ENCODE results near the gene CXCR3. TPM values are rescaled to one million over a fixed set of nuclear protein-coding genes. Genes with fewer than 3 reads are reported as not detected.
"Not testable (repeated sequence)": the region's sequence is repeated elsewhere in the genome, so short reads cannot be mapped to it uniquely, and the experiment has no call there.

The CXCR3 gene
- polyA plus RNA-seq, 4 donors, result 0.84 to 7.6 (median 4.2) TPM

DNA sequence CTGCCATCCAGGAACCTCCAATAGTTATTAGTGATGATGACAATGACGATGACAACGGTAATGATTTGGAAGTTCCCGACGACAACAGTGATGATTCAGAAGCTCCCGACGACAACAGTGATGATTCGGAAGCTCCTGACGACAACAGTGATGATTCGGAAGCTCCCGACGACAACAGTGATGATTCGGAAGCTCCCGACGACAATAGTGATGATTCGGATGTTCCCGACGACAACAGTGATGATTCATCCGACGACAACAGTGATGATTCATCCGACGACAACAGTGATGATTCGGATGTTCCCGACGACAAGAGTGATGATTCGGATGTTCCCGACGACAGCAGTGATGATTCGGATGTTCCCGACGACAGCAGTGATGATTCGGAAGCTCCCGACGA, 14.7 kb downstream of the CXCR3 start:
- no peak for DNase-seq
- H3K27ac ChIP-seq (ENCODE audit: low read depth in 1 of 3, low read length in 2 of 3), result no peak overlapping the region
- no peaks in the 10 kb centered on the region for H3K27me3 ChIP-seq (ENCODE audit: control insufficient read depth in 3 of 3, insufficient read depth in 3 of 3, low read length in 3 of 3)
- 91 to 95% (median 92%) methylated on average over 33 of the region's 33 CpGs for WGBS, 3 donors
- H3K36me3 ChIP-seq (ENCODE audit: control insufficient read depth in 3 of 3, insufficient read depth in 2 of 3, low read depth in 1 of 3, low read length in 3 of 3), result peaks cover 0 to 31% (median 5%) of the 10 kb centered on the region in 3 donors
- FAIRE-seq, result no peak
- no peaks in the 10 kb centered on the region for H3K4me1 ChIP-seq (ENCODE audit: control insufficient read depth in 3 of 3, insufficient read depth in 2 of 3, low read depth in 1 of 3, low read length in 2 of 3)
- H3K9me3 ChIP-seq (ENCODE audit: control insufficient read depth in 2 of 2, insufficient read depth in 1 of 2, low read depth in 1 of 2, low read length in 1 of 2), result no peaks in the 10 kb centered on the region
- no peak overlapping the region for H3K4me3 ChIP-seq (ENCODE audit: low read depth in 1 of 3, low read length in 3 of 3)

DNA sequence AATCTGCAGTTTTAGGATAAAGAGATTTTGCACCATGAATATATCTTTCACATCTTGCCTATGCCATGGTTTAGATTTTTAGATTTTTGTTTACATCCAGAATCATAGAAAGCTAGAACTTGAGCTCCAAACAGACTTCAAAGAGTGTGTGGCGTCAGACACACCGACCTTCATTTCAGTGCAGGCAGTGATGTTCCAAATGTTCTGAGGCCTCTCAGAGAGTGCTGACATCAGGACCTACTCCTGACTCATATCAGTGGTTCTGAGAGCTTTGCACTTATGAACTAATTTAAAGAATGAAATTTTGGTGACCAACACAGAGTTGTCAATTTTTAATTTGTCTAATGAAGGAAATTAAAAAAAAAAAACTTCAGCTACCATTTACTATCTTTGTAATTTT, 18.3 kb downstream of the CXCR3 start:
- no peak for DNase-seq
- peaks cover 5 to 25% (median 5%) of the 10 kb centered on the region in 3 donors for H3K36me3 ChIP-seq (ENCODE audit: control insufficient read depth in 3 of 3, insufficient read depth in 2 of 3, low read depth in 1 of 3, low read length in 3 of 3)
- H3K4me1 ChIP-seq (ENCODE audit: control insufficient read depth in 3 of 3, insufficient read depth in 2 of 3, low read depth in 1 of 3, low read length in 2 of 3), result no peaks in the 10 kb centered on the region
- no peak for FAIRE-seq
- no peak overlapping the region for H3K4me3 ChIP-seq (ENCODE audit: low read depth in 1 of 3, low read length in 3 of 3)
- H3K9me3 ChIP-seq (ENCODE audit: control insufficient read depth in 2 of 2, insufficient read depth in 1 of 2, low read depth in 1 of 2, low read length in 1 of 2), result no peaks in the 10 kb centered on the region
- no peaks in the 10 kb centered on the region for H3K27me3 ChIP-seq (ENCODE audit: control insufficient read depth in 3 of 3, insufficient read depth in 3 of 3, low read length in 3 of 3)
- H3K27ac ChIP-seq (ENCODE audit: low read depth in 1 of 3, low read length in 2 of 3), result no peak overlapping the region
- 77 to 89% (median 86%) methylated on average over 2 of the region's 2 CpGs for WGBS, 3 donors

DNA sequence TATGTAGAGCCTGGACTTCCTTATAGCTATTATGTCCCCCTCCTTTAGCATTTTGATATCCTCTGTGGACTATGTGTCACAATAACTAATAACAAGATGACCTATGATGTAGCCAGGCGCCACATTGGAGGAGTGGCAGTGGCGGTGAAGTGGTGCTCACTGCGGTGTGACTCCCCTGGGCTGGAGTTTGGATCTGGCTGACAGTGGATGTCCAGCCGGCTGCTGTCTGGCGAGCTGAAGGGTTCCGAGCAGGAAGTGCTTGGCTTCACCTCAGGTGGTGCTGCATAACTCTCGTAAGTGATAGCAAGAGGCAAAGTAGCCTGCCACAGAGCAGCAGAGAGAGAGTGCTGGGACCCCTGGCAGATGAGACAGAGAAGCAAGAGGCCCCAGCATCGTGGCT, 25.1 kb downstream of the CXCR3 start:
- H3K36me3 ChIP-seq (ENCODE audit: control insufficient read depth in 3 of 3, insufficient read depth in 2 of 3, low read depth in 1 of 3, low read length in 3 of 3); H3K27ac ChIP-seq (ENCODE audit: low read depth in 1 of 3, low read length in 2 of 3); DNase-seq; H3K4me1 ChIP-seq (ENCODE audit: control insufficient read depth in 3 of 3, insufficient read depth in 2 of 3, low read depth in 1 of 3, low read length in 2 of 3); H3K4me3 ChIP-seq (ENCODE audit: low read depth in 1 of 3, low read length in 3 of 3); H3K27me3 ChIP-seq (ENCODE audit: control insufficient read depth in 3 of 3, insufficient read depth in 3 of 3, low read length in 3 of 3); FAIRE-seq; H3K9me3 ChIP-seq (ENCODE audit: control insufficient read depth in 2 of 2, insufficient read depth in 1 of 2, low read depth in 1 of 2, low read length in 1 of 2): not testable (repeated sequence)
- 80 to 94% (median 94%) methylated on average over 4 to 7 of the region's 8 CpGs for WGBS, 3 donors

DNA sequence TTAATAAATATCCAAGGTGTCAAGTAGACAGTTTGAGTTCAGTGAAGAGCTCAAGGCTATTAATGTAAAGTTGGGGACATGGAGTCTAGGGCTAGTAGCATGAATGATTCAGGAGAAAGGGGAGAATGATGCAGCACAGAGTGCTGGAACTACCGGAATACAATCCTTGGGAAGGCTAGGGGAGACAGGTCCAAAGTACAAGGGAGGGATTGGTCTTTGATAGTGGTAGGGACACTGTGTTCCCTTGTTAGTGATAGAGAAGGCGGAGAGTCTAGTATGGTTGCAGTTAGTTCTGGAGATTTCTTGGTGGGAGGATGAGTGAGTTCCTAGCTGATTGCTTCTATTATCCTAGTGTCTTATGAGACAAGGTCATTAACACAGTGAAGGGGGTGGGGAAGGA, 31.4 kb downstream of the CXCR3 start:
- Histone ChIP-seq H3K36me3 (ENCODE audit: control insufficient read depth in 3 of 3, insufficient read depth in 2 of 3, low read depth in 1 of 3, low read length in 3 of 3) (no peaks in the 10 kb centered on the region), H3K27ac (ENCODE audit: low read depth in 1 of 3, low read length in 2 of 3) (peak overlapping the region in 1 of 3 donors; percentile 34), H3K4me3 (ENCODE audit: low read depth in 1 of 3, low read length in 3 of 3) (no peak overlapping the region), H3K9me3 (ENCODE audit: control insufficient read depth in 2 of 2, insufficient read depth in 1 of 2, low read depth in 1 of 2, low read length in 1 of 2) (no peaks in the 10 kb centered on the region), H3K4me1 (ENCODE audit: control insufficient read depth in 3 of 3, insufficient read depth in 2 of 3, low read depth in 1 of 3, low read length in 2 of 3) (no peaks in the 10 kb centered on the region), H3K27me3 (ENCODE audit: control insufficient read depth in 3 of 3, insufficient read depth in 3 of 3, low read length in 3 of 3) (no peaks in the 10 kb centered on the region)
- WGBS, 3 donors, result 22 to 75% (median 73%) methylated on average over 2 of the region's 2 CpGs
- FAIRE-seq (no peak), DNase-seq (peak; percentile 60 to 91)

DNA sequence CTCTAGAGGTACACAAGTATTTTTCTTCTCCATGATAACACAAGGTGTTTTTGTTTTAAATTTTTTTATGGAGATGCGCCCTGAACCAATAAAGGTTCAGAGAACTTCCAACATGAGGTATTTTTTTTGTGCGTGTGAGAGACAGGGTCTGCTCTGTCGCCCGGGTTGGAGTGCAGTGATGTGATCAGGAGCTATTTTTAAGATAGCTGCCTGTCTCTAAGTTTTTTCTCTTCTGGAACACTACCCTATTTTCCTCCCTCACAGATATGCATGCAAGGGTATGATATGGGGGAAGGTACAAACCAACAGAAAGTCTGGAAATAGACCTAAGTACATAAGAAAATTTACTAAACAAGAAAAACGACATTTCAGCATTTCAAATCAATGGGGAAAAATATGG, 37.1 kb downstream of the CXCR3 start:
- no peak overlapping the region for H3K27ac ChIP-seq (ENCODE audit: low read depth in 1 of 3, low read length in 2 of 3)
- no peaks in the 10 kb centered on the region for H3K27me3 ChIP-seq (ENCODE audit: control insufficient read depth in 3 of 3, insufficient read depth in 3 of 3, low read length in 3 of 3)
- H3K9me3 ChIP-seq (ENCODE audit: control insufficient read depth in 2 of 2, insufficient read depth in 1 of 2, low read depth in 1 of 2, low read length in 1 of 2), result no peaks in the 10 kb centered on the region
- DNase-seq (no peak), FAIRE-seq (no peak)
- no peak overlapping the region for H3K4me3 ChIP-seq (ENCODE audit: low read depth in 1 of 3, low read length in 3 of 3)
- H3K36me3 ChIP-seq (ENCODE audit: control insufficient read depth in 3 of 3, insufficient read depth in 2 of 3, low read depth in 1 of 3, low read length in 3 of 3), result peaks cover 0 to 6% (median 0%) of the 10 kb centered on the region in 3 donors
- WGBS, 3 donors, result 77 to 87% (median 83%) methylated on average over 5 of the region's 5 CpGs
- H3K4me1 ChIP-seq (ENCODE audit: control insufficient read depth in 3 of 3, insufficient read depth in 2 of 3, low read depth in 1 of 3, low read length in 2 of 3), result no peaks in the 10 kb centered on the region

DNA sequence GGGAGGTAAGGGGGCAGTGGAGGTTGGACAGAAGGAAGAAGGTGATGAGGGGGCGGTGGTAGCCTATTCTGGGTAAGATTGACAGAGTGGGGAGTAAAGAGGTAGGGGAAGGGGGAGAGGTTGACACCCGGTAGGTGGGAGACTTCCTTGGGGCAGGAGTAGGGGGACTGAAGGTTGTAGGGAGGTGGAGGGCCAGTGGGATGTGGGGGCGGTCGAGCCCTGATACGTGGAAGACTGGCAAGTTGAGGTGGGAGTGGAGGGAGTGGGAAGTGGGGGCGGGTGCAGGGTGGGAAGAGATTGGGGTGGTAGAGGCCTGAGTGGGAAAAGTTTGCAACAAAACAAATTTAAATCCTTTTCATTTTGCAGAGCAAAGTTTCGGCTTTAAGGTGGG, 38.3 kb downstream of the CXCR3 start:
- Histone ChIP-seq H3K4me1 (ENCODE audit: control insufficient read depth in 3 of 3, insufficient read depth in 2 of 3, low read depth in 1 of 3, low read length in 2 of 3) (no peaks in the 10 kb centered on the region), H3K9me3 (ENCODE audit: control insufficient read depth in 2 of 2, insufficient read depth in 1 of 2, low read depth in 1 of 2, low read length in 1 of 2) (no peaks in the 10 kb centered on the region), H3K27me3 (ENCODE audit: control insufficient read depth in 3 of 3, insufficient read depth in 3 of 3, low read length in 3 of 3) (no peaks in the 10 kb centered on the region), H3K4me3 (ENCODE audit: low read depth in 1 of 3, low read length in 3 of 3) (no peak overlapping the region), H3K27ac (ENCODE audit: low read depth in 1 of 3, low read length in 2 of 3) (no peak overlapping the region), H3K36me3 (ENCODE audit: control insufficient read depth in 3 of 3, insufficient read depth in 2 of 3, low read depth in 1 of 3, low read length in 3 of 3) (peaks cover 0 to 9% (median 0%) of the 10 kb centered on the region in 3 donors)
- 85 to 92% (median 90%) methylated on average over 6 to 7 of the region's 7 CpGs for WGBS, 3 donors
- no peak for FAIRE-seq
- no peak for DNase-seq

DNA sequence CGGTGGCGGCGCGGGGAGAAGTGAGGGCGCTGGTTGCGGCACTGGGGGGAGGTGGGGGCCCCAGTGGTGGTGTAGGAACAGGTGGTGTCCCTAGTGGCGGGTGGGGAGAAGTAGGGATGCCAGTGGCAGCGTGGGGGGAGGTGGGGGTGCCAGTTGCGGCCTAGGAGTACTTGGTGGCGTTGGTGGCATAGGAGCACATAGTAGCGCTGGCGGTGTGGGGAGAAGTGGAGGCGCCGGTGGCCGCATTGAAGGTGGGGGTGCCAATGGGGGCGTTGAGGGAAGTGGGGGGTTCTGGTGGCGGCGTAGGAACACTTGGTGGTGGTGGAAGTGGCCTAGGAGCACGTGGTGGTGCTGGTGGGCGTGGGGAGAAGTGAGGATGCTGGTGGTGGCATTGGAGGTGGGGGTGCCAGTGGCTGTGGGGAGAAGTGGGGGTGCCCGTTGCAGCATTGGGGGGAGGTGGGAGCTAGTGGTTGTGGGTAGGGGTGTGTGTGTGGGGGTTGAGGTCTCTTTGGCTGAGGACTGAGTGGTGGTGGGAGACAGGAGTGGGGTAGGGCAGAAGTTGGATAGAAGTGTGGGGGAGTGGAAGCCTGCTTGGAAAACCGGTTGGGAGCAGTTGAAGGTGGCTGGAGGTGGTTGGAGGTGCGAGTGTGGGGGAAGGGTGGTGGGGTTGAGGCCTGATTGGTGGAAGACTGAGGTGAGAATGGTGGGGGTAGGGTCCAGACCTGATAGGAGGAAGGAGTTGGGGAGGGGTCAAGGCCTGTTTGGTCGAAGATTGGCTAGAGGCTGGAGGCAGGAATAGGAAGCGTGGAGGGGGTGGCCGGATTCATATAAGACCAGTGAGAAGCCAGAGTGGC, 38.9 kb downstream of the CXCR3 start:
- WGBS, 3 donors, result 91 to 93% (median 92%) methylated on average over 11 to 26 of the region's 26 CpGs
- Histone ChIP-seq H3K36me3 (ENCODE audit: control insufficient read depth in 3 of 3, insufficient read depth in 2 of 3, low read depth in 1 of 3, low read length in 3 of 3) (peaks cover 0 to 9% (median 0%) of the 10 kb centered on the region in 3 donors), H3K27me3 (ENCODE audit: control insufficient read depth in 3 of 3, insufficient read depth in 3 of 3, low read length in 3 of 3) (no peaks in the 10 kb centered on the region), H3K4me3 (ENCODE audit: low read depth in 1 of 3, low read length in 3 of 3) (no peak overlapping the region), H3K27ac (ENCODE audit: low read depth in 1 of 3, low read length in 2 of 3) (no peak overlapping the region), H3K4me1 (ENCODE audit: control insufficient read depth in 3 of 3, insufficient read depth in 2 of 3, low read depth in 1 of 3, low read length in 2 of 3) (no peaks in the 10 kb centered on the region), H3K9me3 (ENCODE audit: control insufficient read depth in 2 of 2, insufficient read depth in 1 of 2, low read depth in 1 of 2, low read length in 1 of 2) (no peaks in the 10 kb centered on the region)
- FAIRE-seq, result no peak
- DNase-seq, result no peak

DNA sequence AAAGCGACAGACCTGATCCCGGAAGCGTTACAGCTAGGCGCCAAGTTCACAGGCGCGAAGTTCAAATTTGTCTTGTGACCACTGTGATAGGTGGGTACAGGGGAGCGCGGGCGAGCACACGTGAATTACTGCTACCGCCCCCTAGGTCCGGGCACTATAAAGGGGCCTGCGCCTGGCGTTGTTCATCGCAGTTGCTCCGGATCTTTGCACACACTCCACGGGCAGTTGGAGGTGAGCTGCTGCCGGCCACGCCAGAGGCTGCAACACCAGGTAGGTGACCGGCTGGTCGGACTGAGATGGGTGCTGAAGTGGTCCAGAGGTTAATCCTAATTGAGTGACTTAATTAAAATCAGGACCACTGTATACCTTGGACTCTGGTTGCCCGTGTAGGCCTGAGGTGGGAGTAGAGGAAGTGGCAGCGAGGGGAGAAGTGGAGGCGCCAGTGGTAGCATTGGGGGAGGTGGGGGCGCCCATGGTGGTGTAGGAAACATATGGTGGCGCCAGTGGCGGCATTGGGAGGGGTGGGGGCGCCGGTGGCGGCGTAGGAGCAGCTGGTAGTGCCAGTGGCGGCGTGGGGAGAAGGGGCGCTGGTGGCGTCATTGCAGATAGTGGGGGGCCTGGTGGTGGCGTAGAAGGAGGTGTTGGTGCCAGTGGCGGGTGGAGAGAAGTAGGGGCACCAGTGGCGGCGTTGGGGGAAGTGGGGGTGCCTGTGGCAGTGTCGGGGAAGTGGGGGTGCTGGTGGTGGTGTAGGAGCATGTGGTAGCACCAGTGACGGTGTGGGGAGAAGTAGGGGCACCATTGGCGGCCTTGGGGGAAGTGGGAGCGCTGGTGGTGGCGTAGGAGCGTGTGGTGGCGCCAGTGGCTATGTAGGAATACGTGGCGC, 39.8 kb downstream of the CXCR3 start, which contains the start of gene GCNA:
GCNA (plus strand) TSS at position 185 of the 883 bp plus-strand sequence. CDS start 2,385 bp downstream, outside the sequence.
- Histone ChIP-seq H3K4me3 (ENCODE audit: low read depth in 1 of 3, low read length in 3 of 3) (no peak within 1 kb of the TSS), H3K36me3 (ENCODE audit: control insufficient read depth in 3 of 3, insufficient read depth in 2 of 3, low read depth in 1 of 3, low read length in 3 of 3) (peaks cover 0 to 11% (median 3%) of the 10 kb centered on the region in 3 donors), H3K27ac (ENCODE audit: low read depth in 1 of 3, low read length in 2 of 3) (no peak within 1 kb of the TSS), H3K27me3 (ENCODE audit: control insufficient read depth in 3 of 3, insufficient read depth in 3 of 3, low read length in 3 of 3) (no peaks in the 10 kb centered on the region), H3K9me3 (ENCODE audit: control insufficient read depth in 2 of 2, insufficient read depth in 1 of 2, low read depth in 1 of 2, low read length in 1 of 2) (no peaks in the 10 kb centered on the region), H3K4me1 (ENCODE audit: control insufficient read depth in 3 of 3, insufficient read depth in 2 of 3, low read depth in 1 of 3, low read length in 2 of 3) (no peaks in the 10 kb centered on the region)
- no peak for FAIRE-seq
- 96 to 98% (median 98%) methylated on average over 27 to 48 of the region's 48 CpGs for WGBS, 3 donors
- no peak for DNase-seq

Measured in small intestine (tissue), 7 donors.